Bronchial epithelial cell (primary cell): ENCODE data around the gene ZNF423. TPM values are rescaled to one million over a fixed set of nuclear protein-coding genes. Genes with fewer than 3 reads are reported as not detected.

Experiments used
- DNase-seq: peaks from one replicate; pipeline ENCODE4 v3.0.0-alpha.2; 2010; ENCODE audit warnings: low read depth
- FAIRE-seq: peaks from 2 replicates; lab custom pipeline; 2011; peaks lifted over from hg19 to GRCh38; lab: Jason Lieb, UNC
- H3K27me3 ChIP-seq: 2 replicates; pipeline ENCODE4 v1.5.1; 2011; ENCODE audit warnings: low read length; ENCODE audit not compliant: control insufficient read depth, insufficient read depth
- H3K36me3 ChIP-seq: 2 replicates; pipeline ENCODE4 v1.5.1; 2011; ENCODE audit warnings: low read length; ENCODE audit not compliant: control insufficient read depth, insufficient read depth
- H3K4me3 ChIP-seq: 2 replicates; pipeline ENCODE4 v1.5.1; 2011; ENCODE audit warnings: mild to moderate bottlenecking, low read depth, low read length, control low read depth
- total RNA-seq: library from RNA; depleted of rRNA; stranded (reverse); fragments of >200 nt; gene quantifications from 2 replicates; pipeline ENCODE4 v1.2.1, GENCODE V29; 2014
- TF ChIP-seq, protein P1 (sequence below): IDR thresholded peaks from 2 replicates; pipeline ENCODE4 v1.5.1; 2011; ENCODE audit warnings: mild to moderate bottlenecking, moderate library complexity, low read length, control low read depth, inconsistent platforms; ENCODE audit not compliant: insufficient read depth, severe bottlenecking

ZNF423 gene
- total RNA-seq, 1 donor from 2014 or later = under 0.01 TPM

DNA sequence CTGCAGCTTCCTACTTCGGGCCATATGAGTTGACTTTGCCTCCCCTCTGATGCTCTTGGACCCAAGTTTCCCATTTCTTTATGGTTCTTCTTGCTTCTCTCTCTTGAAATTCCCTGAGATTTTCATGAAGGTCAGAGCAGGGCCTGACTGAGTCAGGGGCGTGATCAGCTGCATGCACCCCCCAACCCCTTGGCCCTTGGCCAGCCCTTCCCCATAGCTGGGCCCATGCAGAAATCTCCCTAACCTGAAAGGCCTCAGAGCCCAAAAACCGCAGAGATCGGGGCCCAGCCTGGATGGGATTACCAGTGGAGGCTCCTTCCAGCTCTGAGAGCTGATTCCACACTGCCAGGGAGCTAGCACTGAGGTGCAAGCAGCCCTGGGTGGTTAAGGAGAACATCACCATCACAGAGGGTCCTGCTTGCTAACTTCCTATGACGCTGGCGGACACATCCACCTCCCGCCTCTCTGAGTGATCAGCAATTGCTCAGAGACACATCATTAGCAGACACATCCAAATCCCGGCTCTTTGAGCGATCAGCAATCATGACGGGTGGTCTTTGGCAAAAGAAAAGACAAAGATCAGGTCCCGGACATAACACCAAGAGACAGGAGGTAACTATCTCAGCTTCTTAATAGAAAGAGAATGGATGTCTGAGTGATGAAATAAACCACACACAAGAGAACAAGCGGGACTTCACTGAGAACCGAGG lies 320.9 kb downstream of the ZNF423 start:
- TF ChIP-seq, protein P1, sequence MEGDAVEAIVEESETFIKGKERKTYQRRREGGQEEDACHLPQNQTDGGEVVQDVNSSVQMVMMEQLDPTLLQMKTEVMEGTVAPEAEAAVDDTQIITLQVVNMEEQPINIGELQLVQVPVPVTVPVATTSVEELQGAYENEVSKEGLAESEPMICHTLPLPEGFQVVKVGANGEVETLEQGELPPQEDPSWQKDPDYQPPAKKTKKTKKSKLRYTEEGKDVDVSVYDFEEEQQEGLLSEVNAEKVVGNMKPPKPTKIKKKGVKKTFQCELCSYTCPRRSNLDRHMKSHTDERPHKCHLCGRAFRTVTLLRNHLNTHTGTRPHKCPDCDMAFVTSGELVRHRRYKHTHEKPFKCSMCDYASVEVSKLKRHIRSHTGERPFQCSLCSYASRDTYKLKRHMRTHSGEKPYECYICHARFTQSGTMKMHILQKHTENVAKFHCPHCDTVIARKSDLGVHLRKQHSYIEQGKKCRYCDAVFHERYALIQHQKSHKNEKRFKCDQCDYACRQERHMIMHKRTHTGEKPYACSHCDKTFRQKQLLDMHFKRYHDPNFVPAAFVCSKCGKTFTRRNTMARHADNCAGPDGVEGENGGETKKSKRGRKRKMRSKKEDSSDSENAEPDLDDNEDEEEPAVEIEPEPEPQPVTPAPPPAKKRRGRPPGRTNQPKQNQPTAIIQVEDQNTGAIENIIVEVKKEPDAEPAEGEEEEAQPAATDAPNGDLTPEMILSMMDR = no peak
- Histone ChIP-seq H3K36me3 (no peaks in the 10 kb centered on the region), H3K27me3 (no peaks in the 10 kb centered on the region), H3K4me3 (no peak overlapping the region)
- FAIRE-seq (no peak), DNase-seq (no peak)

DNA sequence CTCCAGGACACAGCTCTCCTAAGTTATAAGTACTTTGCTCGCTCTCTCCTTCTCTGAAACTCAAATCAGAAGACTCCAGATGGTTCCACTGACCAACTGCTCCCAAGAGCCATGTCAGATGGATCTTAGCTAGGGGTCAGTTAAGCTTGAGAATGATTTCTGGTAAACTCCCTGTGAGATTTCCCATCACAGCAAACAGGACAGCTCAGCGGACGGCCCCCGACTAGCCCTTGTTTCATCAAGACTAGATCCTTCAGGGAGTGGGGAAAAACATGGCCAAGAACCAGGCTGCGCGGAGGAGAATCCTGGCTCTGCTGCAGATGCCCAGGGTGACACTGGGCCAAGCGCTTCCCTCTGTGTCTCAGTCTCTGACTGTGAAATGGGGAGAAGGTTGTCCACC lies 322.5 kb downstream of the ZNF423 start:
- DNase-seq = no peak
- H3K4me3 ChIP-seq = no peak overlapping the region
- H3K27me3 ChIP-seq = no peaks in the 10 kb centered on the region
- TF ChIP-seq, protein P1 = no peak
- no peaks in the 10 kb centered on the region for H3K36me3 ChIP-seq
- FAIRE-seq = no peak

DNA sequence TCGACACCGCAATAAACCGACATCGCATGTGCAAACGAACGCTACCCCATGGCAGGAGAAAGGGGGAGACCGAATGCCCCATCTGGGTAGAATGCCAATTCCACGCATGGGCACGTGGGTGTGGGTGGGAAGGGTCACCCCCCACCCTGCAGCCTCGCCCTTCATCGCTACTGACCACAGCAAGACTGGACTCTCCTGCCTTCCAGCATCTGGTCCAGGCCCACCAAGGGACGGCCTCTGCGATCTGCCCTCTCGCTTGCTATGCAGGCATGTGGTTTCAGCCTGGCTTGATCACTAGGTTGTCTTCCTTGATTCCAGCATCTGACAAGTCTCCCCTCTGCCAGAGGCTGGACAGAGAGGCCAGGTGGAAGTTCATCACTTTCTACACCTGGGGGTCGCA lies 323.0 kb downstream of the ZNF423 start:
- no peaks in the 10 kb centered on the region for H3K27me3 ChIP-seq
- DNase-seq = no peak
- H3K4me3 ChIP-seq = no peak overlapping the region
- H3K36me3 ChIP-seq = no peaks in the 10 kb centered on the region
- TF ChIP-seq, protein P1 = no peak
- FAIRE-seq = no peak

DNA sequence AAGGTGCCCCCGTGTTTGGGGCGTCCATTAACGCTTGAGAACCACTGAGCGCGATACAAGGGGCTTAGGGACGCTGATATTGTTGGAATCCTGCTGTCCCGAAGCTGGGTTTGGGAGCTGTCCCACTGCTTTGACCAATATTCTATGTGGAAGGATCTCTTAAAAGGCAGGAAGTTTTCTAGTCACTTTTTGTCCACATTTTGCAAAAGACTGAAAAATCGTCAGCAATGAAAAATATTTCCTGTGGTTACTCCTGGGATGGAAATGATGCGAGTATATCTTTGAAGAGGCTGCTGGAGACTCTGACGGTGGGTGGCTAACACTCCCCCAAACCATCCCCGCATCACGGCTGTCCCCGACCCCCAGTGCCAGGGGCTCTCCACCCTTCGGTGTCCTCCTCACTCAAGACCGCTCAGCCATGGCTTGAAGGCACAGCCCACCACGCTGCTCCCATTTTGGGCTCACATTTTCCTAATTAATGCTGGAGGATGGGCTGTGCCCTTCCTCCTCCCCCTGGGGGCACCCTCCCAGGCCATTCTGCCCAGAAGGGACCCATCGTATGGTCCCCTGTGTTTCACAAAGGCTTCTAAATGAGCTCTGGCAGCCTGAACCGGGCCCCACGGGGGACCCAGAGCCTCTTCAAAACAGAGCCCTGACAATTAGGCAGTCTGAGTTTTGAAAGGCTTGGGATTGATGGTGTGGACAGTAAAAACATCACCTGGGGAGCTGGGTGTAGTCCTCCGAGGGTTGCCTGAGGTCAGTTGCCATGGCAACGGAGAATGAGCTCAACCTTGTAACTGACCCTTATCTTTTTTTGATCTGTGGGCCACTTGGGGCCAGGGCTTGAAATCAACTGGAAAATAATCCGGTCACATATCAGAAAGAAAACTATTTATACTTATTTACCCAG lies 323.7 kb downstream of the ZNF423 start:
- TF ChIP-seq, protein P1 = no peak
- Histone ChIP-seq H3K4me3 (no peak overlapping the region), H3K27me3 (no peaks in the 10 kb centered on the region), H3K36me3 (no peaks in the 10 kb centered on the region)
- DNase-seq = no peak
- FAIRE-seq = no peak

DNA sequence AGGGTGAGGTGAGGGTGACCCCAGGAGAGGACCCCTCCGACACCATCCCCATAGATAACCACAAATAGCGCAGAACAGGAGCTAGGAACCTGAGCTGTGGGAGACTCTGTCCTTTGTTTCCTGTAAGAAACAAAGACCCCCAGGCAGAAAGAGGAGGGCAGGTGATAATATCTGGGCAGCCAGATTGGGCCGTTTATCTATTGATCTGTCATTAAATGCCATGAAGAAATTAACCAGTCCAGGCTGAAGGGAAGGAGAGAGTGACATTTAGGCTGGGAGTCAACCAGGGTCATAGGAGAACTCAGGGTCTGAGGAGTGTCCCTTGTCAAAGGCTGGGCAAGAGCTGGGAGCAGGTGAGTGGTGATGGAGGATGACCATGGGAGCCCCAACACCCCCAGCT lies 324.5 kb downstream of the ZNF423 start:
- no peak for FAIRE-seq
- TF ChIP-seq, protein P1 = no peak
- no peaks in the 10 kb centered on the region for H3K27me3 ChIP-seq

More for the DNA sequence above, 324.5 kb downstream of the ZNF423 start:
- no peak overlapping the region for H3K4me3 ChIP-seq
- H3K36me3 ChIP-seq = no peaks in the 10 kb centered on the region
- no peak for DNase-seq
